IMR-90 (cell line): ENCODE data around the gene EXOG. TPM values are rescaled to one million over a fixed set of nuclear protein-coding genes. Genes with fewer than 3 reads are reported as not detected.

Source experiments
- ATAC-seq: fragments of 200-7000 bp; cut with Tn5 transposase; 2 replicates; pipeline ENCODE4 v1.9.1; 2020; ENCODE audit warnings: low read depth, mild to moderate bottlenecking, moderate library complexity
- BruUV-seq: library from RNA; stranded (reverse); fragments of 400-500 nt; replicated peaks from 2 replicates; lab custom pipeline; 2021; lab: Mats Ljungman, UMichigan
- CTCF ChIA-PET: fragments of 300-600 bp; formaldehyde crosslinking; extraction: SDS; loops from one replicate; lab custom pipeline; 2021; ENCODE audit warnings: antibody characterized with exemption; lab: Yijun Ruan, JAX
- POLR2A ChIA-PET: fragments of 300-600 bp; sonication (Branson Sonifier 250); formaldehyde crosslinking; loops from one replicate; lab custom pipeline; 2022; ENCODE audit warnings: antibody characterized with exemption; ENCODE audit not compliant: unreplicated experiment; lab: Charles Lee
- DNase-seq: peaks from one replicate; pipeline ENCODE4 v3.0.0; 2013
- H2AFZ ChIP-seq: replicated peaks from 2 replicates; pipeline ENCODE3; 2013; ENCODE audit warnings: low read length, mild to moderate bottlenecking; ENCODE audit not compliant: poor library complexity
- H2AK5ac ChIP-seq: 2 replicates; pipeline ENCODE4 v1.6.1; 2013; ENCODE audit warnings: low read depth, low read length, inconsistent platforms
- H2AK9ac ChIP-seq: replicated peaks from 2 replicates; pipeline ENCODE3; 2013; ENCODE audit warnings: mild to moderate bottlenecking, low read depth, low read length, moderate library complexity; ENCODE audit not compliant: poor library complexity
- H2BK120ac ChIP-seq: 2 replicates; pipeline ENCODE4 v1.6.1; 2013; ENCODE audit warnings: low read depth, low read length, inconsistent platforms
- H2BK15ac ChIP-seq: 3 replicates; pipeline ENCODE4 v1.6.1; 2013; ENCODE audit warnings: low read depth, low read length, inconsistent platforms
- H2BK20ac ChIP-seq: 2 replicates; pipeline ENCODE4 v1.6.1; 2013; ENCODE audit warnings: low read depth, mild to moderate bottlenecking, inconsistent platforms, low read length, moderate library complexity
- H2BK5ac ChIP-seq: 2 replicates; pipeline ENCODE4 v1.6.1; 2013; ENCODE audit warnings: mild to moderate bottlenecking, low read depth, low read length, inconsistent platforms; ENCODE audit not compliant: poor library complexity, severe bottlenecking
- H3K14ac ChIP-seq: replicated peaks from 2 replicates; pipeline ENCODE4 v1.6.1; 2013; ENCODE audit warnings: low read depth, low read length, inconsistent platforms
- H3K18ac ChIP-seq: 2 replicates; pipeline ENCODE4 v1.6.1; 2013; ENCODE audit warnings: low read depth, low read length, control low read depth
- H3K23ac ChIP-seq: 2 replicates; pipeline ENCODE4 v1.6.1; 2013; ENCODE audit warnings: low read depth, low read length, inconsistent platforms
- H3K27ac ChIP-seq: 2 replicates; pipeline ENCODE4 v1.5.1; 2013; ENCODE audit warnings: mild to moderate bottlenecking, control low read depth, low read length; ENCODE audit not compliant: insufficient read depth
- H3K27me3 ChIP-seq: 2 replicates; pipeline ENCODE4 v1.6.1; 2013; ENCODE audit warnings: low read length; ENCODE audit not compliant: control insufficient read depth, insufficient read depth
- H3K36me3 ChIP-seq: 2 replicates; pipeline ENCODE4 v1.6.1; 2013; ENCODE audit warnings: low read length, mixed read lengths; ENCODE audit not compliant: control insufficient read depth, insufficient read depth
- H3K4ac ChIP-seq: 2 replicates; pipeline ENCODE4 v1.6.1; 2013; ENCODE audit warnings: low read depth, low read length, inconsistent platforms
- H3K4me1 ChIP-seq: 2 replicates; pipeline ENCODE4 v1.6.1; 2013; ENCODE audit warnings: low read length, mixed read lengths; ENCODE audit not compliant: control insufficient read depth, insufficient read depth
- H3K4me2 ChIP-seq: 2 replicates; pipeline ENCODE4 v1.6.1; 2013; ENCODE audit warnings: low read depth, mild to moderate bottlenecking, control low read depth, low read length, moderate library complexity
- H3K4me3 ChIP-seq: 2 replicates; pipeline ENCODE4 v1.5.1; 2013; ENCODE audit warnings: low read depth, mild to moderate bottlenecking, control low read depth, low read length, moderate library complexity; ENCODE audit not compliant: insufficient read depth
- H3K56ac ChIP-seq: 2 replicates; pipeline ENCODE4 v1.6.1; 2013; ENCODE audit warnings: low read length, inconsistent platforms; ENCODE audit not compliant: insufficient read depth; ENCODE audit errors: extremely low read depth
- H3K79me1 ChIP-seq, 2 experiments: 2 replicates each; pipeline ENCODE4 v1.6.1; 2013; ENCODE audit warnings: low read length in 2 of 2, inconsistent platforms in 1 of 2, low read depth in 1 of 2
- H3K9ac ChIP-seq: 2 replicates; pipeline ENCODE4 v1.6.1; 2013; ENCODE audit warnings: low read depth, low read length, control low read depth
- H3K9me1 ChIP-seq: 2 replicates; pipeline ENCODE4 v1.6.1; 2013; ENCODE audit warnings: low read length, inconsistent platforms; ENCODE audit not compliant: insufficient read depth
- H3K9me3 ChIP-seq: 2 replicates; pipeline ENCODE4 v1.6.1; 2013; ENCODE audit warnings: low read length; ENCODE audit not compliant: control insufficient read depth, insufficient read depth
- H4K20me1 ChIP-seq: 2 replicates; pipeline ENCODE4 v1.6.1; 2013; ENCODE audit warnings: low read length, inconsistent platforms; ENCODE audit not compliant: insufficient read depth
- H4K5ac ChIP-seq: 2 replicates; pipeline ENCODE4 v1.6.1; 2013; ENCODE audit warnings: mild to moderate bottlenecking, low read depth, low read length, control low read depth
- H4K8ac ChIP-seq, 2 experiments: 2 replicates each; pipeline ENCODE4 v1.6.1; 2013; ENCODE audit warnings: low read depth in 2 of 2, low read length in 2 of 2, control low read depth in 1 of 2, inconsistent platforms in 1 of 2
- H4K91ac ChIP-seq: 2 replicates; pipeline ENCODE4 v1.6.1; 2013; ENCODE audit warnings: low read depth, low read length, inconsistent platforms; ENCODE audit not compliant: insufficient read depth
- CTCF ChIP-seq: conservative IDR thresholded peaks from 2 replicates; pipeline ENCODE4 v1.5.1; 2012; ENCODE audit warnings: mild to moderate bottlenecking, low read depth, low read length, improper control_type of control experiment
- MAFK ChIP-seq: IDR thresholded peaks from 2 replicates; pipeline ENCODE4 v1.6.1; 2012; ENCODE audit warnings: low read depth, low read length, improper control_type of control experiment
- NFE2L2 ChIP-seq: fragments of 150-350 bp; IDR thresholded peaks from 2 replicates; pipeline ENCODE4 v1.6.1; 2016; ENCODE audit warnings: low read depth, mild to moderate bottlenecking, low read length
- RAD21 ChIP-seq: IDR thresholded peaks from 2 replicates; pipeline ENCODE4 v1.6.1; 2012; ENCODE audit warnings: low read length, improper control_type of control experiment
- SMC3 ChIP-seq: fragments of 150-350 bp; IDR thresholded peaks from 2 replicates; pipeline ENCODE4 v1.6.1; 2016; ENCODE audit warnings: low read depth, mild to moderate bottlenecking, antibody characterized with exemption, low read length, moderate library complexity
- USF2 ChIP-seq: fragments of 150-350 bp; IDR thresholded peaks from 2 replicates; pipeline ENCODE4 v1.6.1; 2017; ENCODE audit warnings: mild to moderate bottlenecking, antibody characterized with exemption, low read length, low read depth
- WGBS, 2 experiments: methylation state at CpG; one replicate each; pipeline versions ENCODE4 v1.1.5 to v1.1.7; 2013; ENCODE audit warnings: missing lambda C conversion rate in 2 of 2; ENCODE audit not compliant: insufficient read length in 1 of 2; ENCODE audit errors: extremely low coverage in 2 of 2; 5-methylcytosine and 5-hydroxymethylcytosine counted together
- dilution Hi-C: fragments of 300-500 bp; cut with HindIII; formaldehyde crosslinking; loops from one replicate; pipeline ENCODE4 v1.14.3; 2018; ENCODE audit warnings: low sequenced_read_pairs; ENCODE audit not compliant: unreplicated experiment
- in situ Hi-C: fragments of 300-500 bp; cut with MboI; formaldehyde crosslinking; loops from 3 replicates; pipeline ENCODE4 v1.14.3; 2019; ENCODE audit warnings: low sequenced_read_pairs, inconsistent platforms, mixed read lengths
- intact Hi-C: fragments of 100-400 bp; cut with micrococcal nuclease; formaldehyde crosslinking; loops from 2 replicates; pipeline ENCODE4 v1.10.0; 2022
- polyA plus RNA-seq, 3 experiments: library from polyadenylated mRNA; depleted of rRNA; stranded (reverse); fragments of >200 nt; gene quantifications; 2 replicates each; pipeline ENCODE4 v1.2.3, GENCODE V29; 2012; ENCODE audit warnings: low replicate concordance in 1 of 3
- total RNA-seq: library from RNA; depleted of rRNA; stranded (reverse); fragments of >200 nt; gene quantifications from 2 replicates; pipeline ENCODE4 v1.2.3, GENCODE V29; 2012

Gene EXOG
- total and polyA plus RNA-seq, 2 of the 4 experiments (the other 2 are of a cell fraction): 10.2 to 15.0 TPM

- H2BK120ac ChIP-seq: no peak overlapping the region
- no peak for TF ChIP-seq CTCF
- TF ChIP-seq RAD21: no peak
- no peak for TF ChIP-seq USF2
- no peak for TF ChIP-seq NFE2L2
- TF ChIP-seq MAFK: no peak
- TF ChIP-seq SMC3: no peak
- no peaks in the 10 kb centered on the region for H3K4me1 ChIP-seq
- H2AFZ ChIP-seq: no peak overlapping the region
- H3K4me3 ChIP-seq: no peak overlapping the region
- H4K91ac ChIP-seq: no peak overlapping the region
- H4K20me1 ChIP-seq: no peaks in the 10 kb centered on the region
- H3K27me3 ChIP-seq: peaks cover 2% of the 10 kb centered on the region; the same call in 1 of the 2 replicates
- H4K8ac ChIP-seq: no peak overlapping the region
- in situ Hi-C loops: no loop called here
- no peak overlapping the region for H3K56ac ChIP-seq
- H3K79me1 ChIP-seq: no peaks in the 10 kb centered on the region
- DNase-seq (no peak), ATAC-seq (no peak)
- 80% methylated on average over 1 of the region's 7 CpGs; no CpG with 5 or more reads in 1 of the 2 experiments for WGBS, 2 experiments
- no peaks in the 10 kb centered on the region for H3K36me3 ChIP-seq
- dilution Hi-C loops: no loop called here
- no peak overlapping the region for H2BK20ac ChIP-seq
- no peak overlapping the region for H2BK5ac ChIP-seq
- no peak overlapping the region for H3K9ac ChIP-seq
- H2BK15ac ChIP-seq: no peak overlapping the region
- H3K27ac ChIP-seq: no peak overlapping the region
- no peaks in the 10 kb centered on the region for H3K9me1 ChIP-seq
- POLR2A ChIA-PET: no interaction called here
- no peak overlapping the region for H3K14ac ChIP-seq
- no TSS peak for BruUV-seq
- CTCF ChIA-PET: no interaction called here
- no peak overlapping the region for H3K4ac ChIP-seq
- no peaks in the 10 kb centered on the region for H3K9me3 ChIP-seq
- no peak overlapping the region for H3K23ac ChIP-seq
- H2AK9ac ChIP-seq: no peak overlapping the region
- H4K5ac ChIP-seq: no peak overlapping the region
- H3K4me2 ChIP-seq: no peak overlapping the region
- intact Hi-C loops: no loop called here
- no peak overlapping the region for H3K18ac ChIP-seq
- no peak overlapping the region for H2AK5ac ChIP-seq
Measured at GRCh38 chr3:38549486-38549885, 53.3 kb downstream of the EXOG start.
